GM12878 (cell line): ENCODE data around the gene PIP5K1A. TPM values are rescaled to one million over a fixed set of nuclear protein-coding genes. Genes with fewer than 3 reads are reported as not detected.

Experiments used
- ATAC-seq: fragments of 200-7000 bp; cut with Tn5 transposase; 3 replicates; pipeline ENCODE4 v1.9.1; 2020; ENCODE audit warnings: mild to moderate bottlenecking, moderate library complexity
- BruUV-seq: library from RNA; stranded (reverse); fragments of 400-500 nt; replicated peaks from 2 replicates; lab custom pipeline; 2021; lab: Mats Ljungman, UMichigan
- CTCF ChIA-PET: fragments of 300-600 bp; sonication (Branson Sonifier 250); formaldehyde crosslinking; extraction: SDS; loops from one replicate; lab custom pipeline; 2021; ENCODE audit warnings: inconsistent platforms; lab: Yijun Ruan, JAX
- POLR2A ChIA-PET: fragments of 350-600 bp; formaldehyde crosslinking; extraction: SDS; loops from one replicate; lab custom pipeline; 2021; ENCODE audit warnings: inconsistent platforms; lab: Charles Lee
- RAD21 ChIA-PET: fragments of 300-600 bp; sonication (Branson Sonifier 250); formaldehyde crosslinking; loops from one replicate; lab custom pipeline; 2023; ENCODE audit warnings: antibody characterized with exemption; ENCODE audit not compliant: unreplicated experiment; lab: Charles Lee
- SMC1A ChIA-PET: fragments of 300-600 bp; sonication (Branson Sonifier 250); formaldehyde crosslinking; loops from one replicate; lab custom pipeline; 2023; ENCODE audit not compliant: unreplicated experiment, uncharacterized antibody; lab: Charles Lee
- DNase-seq: peaks from one replicate; pipeline ENCODE4 v3.0.0-alpha.2; 2011; ENCODE audit warnings: low read depth, low spot score
- FAIRE-seq: peaks from 3 replicates; lab custom pipeline; 2011; peaks lifted over from hg19 to GRCh38; lab: Jason Lieb, UNC
- H2AFZ ChIP-seq: 2 replicates; pipeline ENCODE4 v1.6.0; 2011; ENCODE audit warnings: low read depth, low read length, control low read depth; ENCODE audit not compliant: control insufficient read depth
- H3K27ac ChIP-seq: 2 replicates; pipeline ENCODE4 v1.5.1; 2011; ENCODE audit warnings: control low read depth; ENCODE audit not compliant: control insufficient read depth, insufficient read depth
- H3K27me3 ChIP-seq, 2 experiments: replicated peaks in 1 of 2; 2 replicates each; pipeline versions ENCODE4 v1.6.0 to v1.6.1; 2011; ENCODE audit warnings: low read length in 1 of 2; ENCODE audit not compliant: control insufficient read depth in 2 of 2, insufficient read depth in 2 of 2
- H3K36me3 ChIP-seq, 2 experiments: 2 replicates each; pipeline ENCODE4 v1.5.1; 2011; ENCODE audit warnings: low read length in 1 of 2; ENCODE audit not compliant: control insufficient read depth in 2 of 2, insufficient read depth in 2 of 2
- H3K4me1 ChIP-seq: 2 replicates; pipeline ENCODE4 v1.6.1; 2011; ENCODE audit warnings: mild to moderate bottlenecking, low read length, moderate library complexity, mixed read lengths; ENCODE audit not compliant: control insufficient read depth, insufficient read depth
- H3K4me2 ChIP-seq: 2 replicates; pipeline ENCODE4 v1.6.0; 2011; ENCODE audit warnings: control low read depth; ENCODE audit not compliant: control insufficient read depth, insufficient read depth
- H3K4me3 ChIP-seq: fragments of 200-600 bp; sonication (generic); 2 replicates; pipeline ENCODE4 v1.5.1; 2016
- H3K79me2 ChIP-seq: 2 replicates; pipeline ENCODE4 v1.6.0; 2011; ENCODE audit warnings: low read length; ENCODE audit not compliant: control insufficient read depth, insufficient read depth
- H3K9ac ChIP-seq: 2 replicates; pipeline ENCODE4 v1.8.0; 2011; ENCODE audit warnings: low read length, control low read depth, mixed read lengths; ENCODE audit not compliant: control insufficient read depth, insufficient read depth
- H3K9me3 ChIP-seq: replicated peaks from 3 replicates; pipeline ENCODE4 v1.5.1; 2011; ENCODE audit warnings: mild to moderate bottlenecking, low read length; ENCODE audit not compliant: control insufficient read depth, insufficient read depth
- H4K20me1 ChIP-seq: 2 replicates; pipeline ENCODE4 v1.6.0; 2011; ENCODE audit not compliant: control insufficient read depth, insufficient read depth
- ASH2L ChIP-seq: fragments of 300-600, 200-600 bp; sonication (generic); IDR thresholded peaks from 2 replicates; pipeline ENCODE4 v1.6.1; 2017; ENCODE audit warnings: low read depth, mild to moderate bottlenecking, borderline replicate concordance
- ESRRA ChIP-seq: IDR thresholded peaks from 2 replicates; pipeline ENCODE4 v1.6.1; 2012; ENCODE audit warnings: mild to moderate bottlenecking, low read length, improper control_type of control experiment
- ETV6 ChIP-seq, 2 experiments: fragments of 450-650 bp in 1 of 2; IDR thresholded peaks in 1 of 2; conservative IDR thresholded peaks in 1 of 2; 2 replicates each; pipeline ENCODE4 v1.6.1; 2014; ENCODE audit warnings: antibody characterized with exemption in 1 of 2, borderline replicate concordance in 1 of 2, low read depth in 1 of 2, mild to moderate bottlenecking in 1 of 2, moderate library complexity in 1 of 2
- EZH2 ChIP-seq: IDR thresholded peaks from 2 replicates; pipeline ENCODE4 v1.6.1; 2012; ENCODE audit warnings: low read depth, mild to moderate bottlenecking, control low read depth, inconsistent platforms, low read length, borderline replicate concordance; ENCODE audit not compliant: control insufficient read depth
- MEF2A ChIP-seq: IDR thresholded peaks from 2 replicates; pipeline ENCODE4 v1.6.1; 2011; ENCODE audit warnings: low read depth, mild to moderate bottlenecking, low read length, moderate library complexity; ENCODE audit not compliant: insufficient read depth
- POU2F2 ChIP-seq: IDR thresholded peaks from 3 replicates; pipeline ENCODE4 v1.6.1; 2011; ENCODE audit warnings: low read depth, mild to moderate bottlenecking, low read length, borderline replicate concordance
- RAD21 ChIP-seq: IDR thresholded peaks from 2 replicates; pipeline ENCODE4 v1.6.1; 2011; ENCODE audit warnings: mild to moderate bottlenecking, low read depth, low read length, moderate library complexity; ENCODE audit not compliant: insufficient read depth
- TARDBP ChIP-seq: IDR thresholded peaks from 2 replicates; pipeline ENCODE4 v1.6.1; 2016; ENCODE audit warnings: borderline replicate concordance
- TCF7 ChIP-seq: IDR thresholded peaks from 2 replicates; pipeline ENCODE4 v1.6.1; 2014; ENCODE audit warnings: antibody characterized with exemption, borderline replicate concordance
- ZNF622 ChIP-seq: fragments of 450-650 bp; IDR thresholded peaks from 2 replicates; pipeline ENCODE4 v1.6.1; 2017; ENCODE audit warnings: mild to moderate bottlenecking, inconsistent platforms
- WGBS: methylation state at CpG from one replicate; pipeline ENCODE4 v1.1.6; 2016; ENCODE audit warnings: low lambda C conversion rate; ENCODE audit not compliant: insufficient replicate concordance, insufficient coverage; ENCODE audit errors: missing lambda C conversion rate; 5-methylcytosine and 5-hydroxymethylcytosine counted together
- in situ Hi-C: fragments of 300-500 bp; cut with MboI; formaldehyde crosslinking; loops from 9 replicates; pipeline ENCODE4 v1.14.3; 2018; ENCODE audit warnings: mixed read lengths
- intact Hi-C: fragments of 100-400 bp; cut with micrococcal nuclease; formaldehyde crosslinking; loops from one replicate; pipeline ENCODE4 v1.14.2; 2022; ENCODE audit not compliant: unreplicated experiment
- polyA plus RNA-seq, 11 experiments: library from polyadenylated mRNA; depleted of rRNA in 4 of 11; unstranded in 6 of 11; stranded (reverse) in 5 of 11; fragments of >200 nt; fragmentation: Nextera tagmentation in 4 of 11; fragmentation: Illumina TruSeq in 1 of 11; extraction: Ambion mirVana in 4 of 11; extraction: Trizol in 1 of 11; gene quantifications; 1 replicate in 1 of 11; 2 replicates in 10 of 11; pipeline versions ENCODE4 v1.2.1 to v1.2.3, GENCODE V29; 2011 to 2016; ENCODE audit warnings: inconsistent platforms in 2 of 11, missing spikeins in 2 of 11, low read depth in 1 of 11
- total RNA-seq, 4 experiments: library from RNA; depleted of rRNA in 3 of 4; stranded (reverse); fragments of >200 nt in 3 of 4; fragmentation: Illumina TruSeq in 1 of 4; extraction: Trizol in 1 of 4; gene quantifications; 2 replicates each; pipeline versions ENCODE4 v1.2.1 to v1.2.3, GENCODE V29; 2013 to 2021
- TF ChIP-seq, protein P1 (sequence below): IDR thresholded peaks from 2 replicates; pipeline ENCODE4 v1.6.1; 2011; ENCODE audit warnings: low read depth, low read length, improper control_type of control experiment, borderline replicate concordance

The PIP5K1A gene
- total and polyA plus RNA-seq, 10 of the 15 experiments (the other 5 are each of a cell fraction or from before 2014, with no cell fraction given): 4.5 to 114 (median 51.5) TPM

GRCh38 chr1:151266315-151266714 lies 68.0 kb downstream of the PIP5K1A start (continued):
- TF ChIP-seq ESRRA (no peak), MEF2A (no peak), ZNF622 (no peak), RAD21 (no peak), TCF7 (no peak)

DNA sequence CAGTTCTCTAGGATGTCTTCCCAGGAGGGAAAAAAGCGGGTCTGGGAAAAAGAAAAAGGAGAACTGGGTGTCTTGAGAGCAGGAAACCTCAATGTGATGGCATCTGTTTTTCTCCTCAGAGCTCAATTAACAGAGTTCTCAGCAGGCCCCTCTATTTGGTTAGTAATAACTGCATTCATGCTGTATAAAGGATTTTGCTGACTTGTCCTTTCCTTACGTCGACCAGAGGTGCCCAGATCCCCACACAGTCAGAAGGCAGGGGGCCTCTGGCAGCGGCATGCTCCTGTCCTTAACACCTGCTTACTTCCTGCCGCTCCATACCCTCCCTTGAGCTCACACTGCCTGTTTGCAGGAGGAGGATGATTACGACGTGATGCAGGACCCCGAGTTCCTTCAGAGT lies 68.5 kb downstream of the PIP5K1A start:
- no TSS peak for BruUV-seq
- in situ Hi-C loops: no loop called here
- Histone ChIP-seq H3K79me2 (no peaks in the 10 kb centered on the region; the same call in 1 of the 2 replicates), H2AFZ (no peak overlapping the region), H3K4me1 (no peaks in the 10 kb centered on the region), H3K9me3 (no peaks in the 10 kb centered on the region), H3K36me3 (peaks cover 9 to 19% of the 10 kb centered on the region in 2 experiments), H3K9ac (no peak overlapping the region)
- ChIA-PET POLR2A (no interaction called here), RAD21 (no interaction called here)
- WGBS: 87% methylated on average over 8 of the region's 8 CpGs
- DNase-seq: no peak
- TF ChIP-seq EZH2: no peak
- no peak for TF ChIP-seq ASH2L
- TF ChIP-seq TARDBP: no peak
- TF ChIP-seq, protein P1, sequence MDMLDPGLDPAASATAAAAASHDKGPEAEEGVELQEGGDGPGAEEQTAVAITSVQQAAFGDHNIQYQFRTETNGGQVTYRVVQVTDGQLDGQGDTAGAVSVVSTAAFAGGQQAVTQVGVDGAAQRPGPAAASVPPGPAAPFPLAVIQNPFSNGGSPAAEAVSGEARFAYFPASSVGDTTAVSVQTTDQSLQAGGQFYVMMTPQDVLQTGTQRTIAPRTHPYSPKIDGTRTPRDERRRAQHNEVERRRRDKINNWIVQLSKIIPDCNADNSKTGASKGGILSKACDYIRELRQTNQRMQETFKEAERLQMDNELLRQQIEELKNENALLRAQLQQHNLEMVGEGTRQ: no peak
- TF ChIP-seq POU2F2: no peak
- no peak for TF ChIP-seq ETV6 (conservative IDR thresholded peaks at IDR 0.05 in 1 of 2, IDR thresholded peaks at IDR 0.05 in 1 of 2; ENCODE audit: borderline replicate concordance in 1 of 2, low read depth in 1 of 2)
- TF ChIP-seq, all 136 proteins: peak for 0
- Histone ChIP-seq H3K27me3 (no peaks in the 10 kb centered on the region), H4K20me1 (no peaks in the 10 kb centered on the region), H3K4me3 (no peak overlapping the region), H3K4me2 (no peak overlapping the region), H3K27ac (no peak overlapping the region)
- intact Hi-C loops: no loop called here
- SMC1A ChIA-PET: interaction anchor here (0.8 kb wide), 1 partner anchor 9 kb away, joined by 3 read pairs; no protein-coding TSS in a partner anchor
- ATAC-seq (no peak), FAIRE-seq (no peak)
- CTCF ChIA-PET: no interaction called here
